Parathyroid adenoma (tissue), 2 donors: ENCODE results near the gene EXOC1.

ENCODE experiments used
- H2AFZ ChIP-seq: fragments of 300-600 bp; sonication (generic); one replicate; pipeline ENCODE4 v1.7.0; 2017; ENCODE audit warnings: antibody characterized with exemption, mild to moderate bottlenecking
- H3K27ac ChIP-seq: fragments of 300-600 bp; sonication (generic); one replicate; pipeline ENCODE4 v1.7.0; 2017
- H3K27me3 ChIP-seq: fragments of 300-600 bp; sonication (generic); one replicate; pipeline ENCODE4 v1.7.0; 2017; ENCODE audit warnings: low read length; ENCODE audit not compliant: control insufficient read depth, insufficient read depth
- H3K36me3 ChIP-seq: fragments of 300-600 bp; sonication (generic); one replicate; pipeline ENCODE4 v1.7.0; 2017; ENCODE audit warnings: low read length; ENCODE audit not compliant: control insufficient read depth, insufficient read depth
- H3K4me1 ChIP-seq: fragments of 300-600 bp; sonication (generic); one replicate; pipeline ENCODE4 v1.7.0; 2017; ENCODE audit warnings: control low read depth
- H3K4me2 ChIP-seq: fragments of 300-600 bp; sonication (generic); one replicate; pipeline ENCODE4 v1.7.0; 2017; ENCODE audit warnings: low read length
- H3K4me3 ChIP-seq: fragments of 300-600 bp; sonication (generic); one replicate; pipeline ENCODE4 v1.7.0; 2017; ENCODE audit warnings: low read depth, low read length
- H3K79me2 ChIP-seq: fragments of 300-600 bp; sonication (generic); one replicate; pipeline ENCODE4 v1.7.0; 2017; ENCODE audit warnings: control low read depth
- H3K9ac ChIP-seq: fragments of 300-600 bp; sonication (generic); one replicate; pipeline ENCODE4 v1.7.0; 2017; ENCODE audit warnings: mild to moderate bottlenecking
- H3K9me3 ChIP-seq: fragments of 300-600 bp; sonication (generic); one replicate; pipeline ENCODE4 v1.7.0; 2017; ENCODE audit warnings: low read length; ENCODE audit not compliant: control insufficient read depth
- TF ChIP-seq, protein P1 (sequence below): fragments of 300-600 bp; sonication (generic); IDR thresholded peaks from one replicate; pipeline ENCODE4 v1.7.0; 2017; ENCODE audit warnings: antibody characterized with exemption, mild to moderate bottlenecking
- donor health status: primary hyperparathyroidism.

The EXOC1 gene

DNA sequence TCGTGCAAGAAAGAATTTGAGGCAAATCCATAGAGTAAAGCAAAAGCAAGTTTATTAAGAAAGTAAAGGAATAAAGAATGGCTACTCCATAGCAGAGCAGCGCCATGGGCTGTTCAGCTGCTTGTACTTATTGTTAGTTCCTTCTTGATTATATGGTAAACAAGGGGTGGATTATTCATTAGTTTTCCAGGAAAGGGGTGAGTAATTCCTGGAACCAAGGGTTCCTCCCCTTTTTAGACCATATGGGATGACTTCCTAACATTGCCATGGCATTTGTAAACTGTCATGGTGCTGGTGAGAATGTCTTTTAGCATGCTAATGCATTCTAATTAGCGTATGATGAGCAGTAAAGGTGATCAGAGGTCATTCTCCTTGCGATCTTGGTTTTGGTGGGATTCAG, 71.8 kb downstream of the EXOC1 start:
- H3K79me2 ChIP-seq = no peaks in the 10 kb centered on the region
- H3K27me3 ChIP-seq = no peaks in the 10 kb centered on the region
- H3K4me3 ChIP-seq = no peak overlapping the region
- TF ChIP-seq, protein P1, sequence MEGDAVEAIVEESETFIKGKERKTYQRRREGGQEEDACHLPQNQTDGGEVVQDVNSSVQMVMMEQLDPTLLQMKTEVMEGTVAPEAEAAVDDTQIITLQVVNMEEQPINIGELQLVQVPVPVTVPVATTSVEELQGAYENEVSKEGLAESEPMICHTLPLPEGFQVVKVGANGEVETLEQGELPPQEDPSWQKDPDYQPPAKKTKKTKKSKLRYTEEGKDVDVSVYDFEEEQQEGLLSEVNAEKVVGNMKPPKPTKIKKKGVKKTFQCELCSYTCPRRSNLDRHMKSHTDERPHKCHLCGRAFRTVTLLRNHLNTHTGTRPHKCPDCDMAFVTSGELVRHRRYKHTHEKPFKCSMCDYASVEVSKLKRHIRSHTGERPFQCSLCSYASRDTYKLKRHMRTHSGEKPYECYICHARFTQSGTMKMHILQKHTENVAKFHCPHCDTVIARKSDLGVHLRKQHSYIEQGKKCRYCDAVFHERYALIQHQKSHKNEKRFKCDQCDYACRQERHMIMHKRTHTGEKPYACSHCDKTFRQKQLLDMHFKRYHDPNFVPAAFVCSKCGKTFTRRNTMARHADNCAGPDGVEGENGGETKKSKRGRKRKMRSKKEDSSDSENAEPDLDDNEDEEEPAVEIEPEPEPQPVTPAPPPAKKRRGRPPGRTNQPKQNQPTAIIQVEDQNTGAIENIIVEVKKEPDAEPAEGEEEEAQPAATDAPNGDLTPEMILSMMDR = no peak
- no peak overlapping the region for H3K4me2 ChIP-seq
- H3K9ac ChIP-seq = no peak overlapping the region
- no peak overlapping the region for H3K27ac ChIP-seq
- H3K36me3 ChIP-seq = no peaks in the 10 kb centered on the region
- no peaks in the 10 kb centered on the region for H3K4me1 ChIP-seq
- H3K9me3 ChIP-seq = no peaks in the 10 kb centered on the region
- no peak overlapping the region for H2AFZ ChIP-seq

GRCh38 chr4:55926610-55927009, 73.2 kb downstream of the EXOC1 start:
- H3K27ac ChIP-seq = no peak overlapping the region
- no peak overlapping the region for H3K9ac ChIP-seq
- TF ChIP-seq, protein P1 = no peak
- no peaks in the 10 kb centered on the region for H3K79me2 ChIP-seq
- no peak overlapping the region for H3K4me3 ChIP-seq
- H3K4me1 ChIP-seq = no peaks in the 10 kb centered on the region
- no peaks in the 10 kb centered on the region for H3K27me3 ChIP-seq
- no peak overlapping the region for H3K4me2 ChIP-seq
- no peaks in the 10 kb centered on the region for H3K36me3 ChIP-seq
- no peak overlapping the region for H2AFZ ChIP-seq
- no peaks in the 10 kb centered on the region for H3K9me3 ChIP-seq

DNA sequence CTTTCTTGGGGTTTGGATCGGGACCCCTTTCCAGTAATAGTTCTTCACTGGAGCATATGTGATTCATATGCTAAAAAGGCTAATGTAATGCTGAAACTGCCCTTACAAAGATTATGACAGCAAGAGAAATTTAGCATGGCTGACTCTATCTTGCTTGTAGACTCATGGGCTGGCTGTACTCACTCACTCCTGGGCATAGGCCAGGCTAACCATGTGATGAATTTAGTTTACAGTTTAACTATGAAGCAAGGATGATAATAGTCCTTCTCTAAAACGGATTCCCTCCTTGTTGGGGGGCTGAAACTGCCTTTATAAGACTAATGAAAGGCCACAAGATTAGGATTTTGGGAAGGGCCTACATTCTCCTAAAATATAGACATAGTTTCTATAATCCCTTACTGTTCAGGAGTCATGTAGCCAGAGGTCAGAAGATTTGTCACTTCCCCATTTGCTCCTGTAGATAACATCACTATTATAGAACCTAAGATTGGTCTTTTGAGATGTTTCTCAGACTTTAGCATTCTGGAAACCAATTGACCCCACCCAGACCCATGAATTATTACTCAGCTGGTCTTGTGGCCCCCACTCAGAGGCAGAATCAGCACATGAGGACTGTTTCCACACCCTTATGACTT, 74.5 kb downstream of the EXOC1 start:
- no peak overlapping the region for H3K4me2 ChIP-seq
- no peak overlapping the region for H3K9ac ChIP-seq
- no peak overlapping the region for H3K4me3 ChIP-seq
- TF ChIP-seq, protein P1 = no peak
- H2AFZ ChIP-seq = no peak overlapping the region
- H3K79me2 ChIP-seq = no peaks in the 10 kb centered on the region
- no peaks in the 10 kb centered on the region for H3K36me3 ChIP-seq
- H3K27ac ChIP-seq = no peak overlapping the region
- no peaks in the 10 kb centered on the region for H3K9me3 ChIP-seq
- H3K4me1 ChIP-seq = no peaks in the 10 kb centered on the region
- no peaks in the 10 kb centered on the region for H3K27me3 ChIP-seq

DNA sequence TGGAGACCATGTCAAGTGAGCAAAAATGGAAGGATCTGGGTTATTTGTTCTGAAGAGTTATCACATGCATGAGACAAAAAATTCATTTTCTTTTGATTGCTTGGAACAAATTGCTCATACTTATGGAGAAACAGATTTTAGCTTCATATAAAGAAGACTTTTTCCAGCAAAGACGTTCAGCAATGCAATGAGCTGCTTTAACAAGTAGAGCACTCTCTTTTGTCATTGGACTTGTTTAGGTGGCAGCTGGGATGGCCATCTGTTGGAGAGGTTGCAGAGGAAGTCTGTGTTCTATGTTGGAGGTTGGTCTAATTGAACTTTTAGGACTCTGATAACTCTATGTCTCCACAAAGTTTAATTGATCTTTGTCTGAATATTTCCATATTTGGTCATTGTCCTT, 75.4 kb downstream of the EXOC1 start:
- TF ChIP-seq, protein P1 = no peak
- Histone ChIP-seq H3K9me3 (no peaks in the 10 kb centered on the region), H3K36me3 (no peaks in the 10 kb centered on the region), H3K27me3 (no peaks in the 10 kb centered on the region), H3K4me3 (no peak overlapping the region), H3K4me2 (no peak overlapping the region), H3K4me1 (no peaks in the 10 kb centered on the region), H3K9ac (no peak overlapping the region), H3K27ac (no peak overlapping the region), H3K79me2 (no peaks in the 10 kb centered on the region), H2AFZ (no peak overlapping the region)

- no peak overlapping the region for H3K4me2 ChIP-seq
- no peak overlapping the region for H2AFZ ChIP-seq
- no peak overlapping the region for H3K27ac ChIP-seq
- no peaks in the 10 kb centered on the region for H3K79me2 ChIP-seq
- H3K4me3 ChIP-seq = no peak overlapping the region
- TF ChIP-seq, protein P1 = no peak
- H3K9me3 ChIP-seq = no peaks in the 10 kb centered on the region
- no peak overlapping the region for H3K9ac ChIP-seq
- no peaks in the 10 kb centered on the region for H3K36me3 ChIP-seq
- no peaks in the 10 kb centered on the region for H3K27me3 ChIP-seq
- H3K4me1 ChIP-seq = no peaks in the 10 kb centered on the region
Measured at GRCh38 chr4:55931043-55931442, 77.6 kb downstream of the EXOC1 start.
